Measurements from ENCODE around the gene OBSCN.

Gene OBSCN

DNA sequence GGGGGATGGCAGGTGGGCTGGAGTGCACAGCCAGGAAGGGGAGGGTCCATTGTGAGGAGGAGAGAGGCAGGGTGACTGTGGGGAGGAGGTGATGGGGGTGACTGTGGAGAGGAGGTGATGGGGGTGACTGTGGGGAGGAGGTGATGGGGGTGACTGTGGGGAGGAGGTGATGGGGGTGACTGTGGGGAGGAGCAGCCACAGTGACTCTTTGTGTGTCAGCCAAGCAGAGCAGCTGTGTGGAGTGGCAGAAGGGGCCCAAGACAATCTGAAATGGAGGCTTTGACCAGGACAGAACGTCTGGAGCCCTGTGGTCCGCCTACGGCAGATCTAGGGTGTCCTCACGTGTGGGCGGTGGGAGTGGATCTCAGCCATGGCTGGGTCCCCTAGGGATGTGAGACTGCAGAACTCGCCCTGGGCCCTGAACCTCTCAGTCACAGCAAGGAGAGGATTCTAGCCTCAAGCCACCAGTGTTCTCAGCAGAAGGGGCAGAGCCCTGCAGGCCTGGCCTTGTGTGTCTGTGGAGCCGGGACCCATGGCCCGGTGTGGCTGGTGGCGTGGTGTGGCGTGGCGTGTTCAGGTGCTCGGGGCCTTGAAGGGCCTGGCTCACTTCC lies 81.5 kb downstream of the OBSCN start:
- TF ChIP-seq GABPA (IDR thresholded peaks at IDR 0.05; ENCODE audit: low read depth): no peak
- TF ChIP-seq SPI1 (IDR thresholded peaks at IDR 0.05; ENCODE audit: borderline replicate concordance, low read depth): no peak
- TF ChIP-seq, protein P1, sequence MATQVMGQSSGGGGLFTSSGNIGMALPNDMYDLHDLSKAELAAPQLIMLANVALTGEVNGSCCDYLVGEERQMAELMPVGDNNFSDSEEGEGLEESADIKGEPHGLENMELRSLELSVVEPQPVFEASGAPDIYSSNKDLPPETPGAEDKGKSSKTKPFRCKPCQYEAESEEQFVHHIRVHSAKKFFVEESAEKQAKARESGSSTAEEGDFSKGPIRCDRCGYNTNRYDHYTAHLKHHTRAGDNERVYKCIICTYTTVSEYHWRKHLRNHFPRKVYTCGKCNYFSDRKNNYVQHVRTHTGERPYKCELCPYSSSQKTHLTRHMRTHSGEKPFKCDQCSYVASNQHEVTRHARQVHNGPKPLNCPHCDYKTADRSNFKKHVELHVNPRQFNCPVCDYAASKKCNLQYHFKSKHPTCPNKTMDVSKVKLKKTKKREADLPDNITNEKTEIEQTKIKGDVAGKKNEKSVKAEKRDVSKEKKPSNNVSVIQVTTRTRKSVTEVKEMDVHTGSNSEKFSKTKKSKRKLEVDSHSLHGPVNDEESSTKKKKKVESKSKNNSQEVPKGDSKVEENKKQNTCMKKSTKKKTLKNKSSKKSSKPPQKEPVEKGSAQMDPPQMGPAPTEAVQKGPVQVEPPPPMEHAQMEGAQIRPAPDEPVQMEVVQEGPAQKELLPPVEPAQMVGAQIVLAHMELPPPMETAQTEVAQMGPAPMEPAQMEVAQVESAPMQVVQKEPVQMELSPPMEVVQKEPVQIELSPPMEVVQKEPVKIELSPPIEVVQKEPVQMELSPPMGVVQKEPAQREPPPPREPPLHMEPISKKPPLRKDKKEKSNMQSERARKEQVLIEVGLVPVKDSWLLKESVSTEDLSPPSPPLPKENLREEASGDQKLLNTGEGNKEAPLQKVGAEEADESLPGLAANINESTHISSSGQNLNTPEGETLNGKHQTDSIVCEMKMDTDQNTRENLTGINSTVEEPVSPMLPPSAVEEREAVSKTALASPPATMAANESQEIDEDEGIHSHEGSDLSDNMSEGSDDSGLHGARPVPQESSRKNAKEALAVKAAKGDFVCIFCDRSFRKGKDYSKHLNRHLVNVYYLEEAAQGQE (IDR thresholded peaks at IDR 0.05; ENCODE audit: insufficient replicate concordance, low read depth): no peak
- TF ChIP-seq, protein P2, sequence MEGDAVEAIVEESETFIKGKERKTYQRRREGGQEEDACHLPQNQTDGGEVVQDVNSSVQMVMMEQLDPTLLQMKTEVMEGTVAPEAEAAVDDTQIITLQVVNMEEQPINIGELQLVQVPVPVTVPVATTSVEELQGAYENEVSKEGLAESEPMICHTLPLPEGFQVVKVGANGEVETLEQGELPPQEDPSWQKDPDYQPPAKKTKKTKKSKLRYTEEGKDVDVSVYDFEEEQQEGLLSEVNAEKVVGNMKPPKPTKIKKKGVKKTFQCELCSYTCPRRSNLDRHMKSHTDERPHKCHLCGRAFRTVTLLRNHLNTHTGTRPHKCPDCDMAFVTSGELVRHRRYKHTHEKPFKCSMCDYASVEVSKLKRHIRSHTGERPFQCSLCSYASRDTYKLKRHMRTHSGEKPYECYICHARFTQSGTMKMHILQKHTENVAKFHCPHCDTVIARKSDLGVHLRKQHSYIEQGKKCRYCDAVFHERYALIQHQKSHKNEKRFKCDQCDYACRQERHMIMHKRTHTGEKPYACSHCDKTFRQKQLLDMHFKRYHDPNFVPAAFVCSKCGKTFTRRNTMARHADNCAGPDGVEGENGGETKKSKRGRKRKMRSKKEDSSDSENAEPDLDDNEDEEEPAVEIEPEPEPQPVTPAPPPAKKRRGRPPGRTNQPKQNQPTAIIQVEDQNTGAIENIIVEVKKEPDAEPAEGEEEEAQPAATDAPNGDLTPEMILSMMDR (IDR thresholded peaks at IDR 0.05; ENCODE audit: insufficient read depth, low read length): no peak

DNA sequence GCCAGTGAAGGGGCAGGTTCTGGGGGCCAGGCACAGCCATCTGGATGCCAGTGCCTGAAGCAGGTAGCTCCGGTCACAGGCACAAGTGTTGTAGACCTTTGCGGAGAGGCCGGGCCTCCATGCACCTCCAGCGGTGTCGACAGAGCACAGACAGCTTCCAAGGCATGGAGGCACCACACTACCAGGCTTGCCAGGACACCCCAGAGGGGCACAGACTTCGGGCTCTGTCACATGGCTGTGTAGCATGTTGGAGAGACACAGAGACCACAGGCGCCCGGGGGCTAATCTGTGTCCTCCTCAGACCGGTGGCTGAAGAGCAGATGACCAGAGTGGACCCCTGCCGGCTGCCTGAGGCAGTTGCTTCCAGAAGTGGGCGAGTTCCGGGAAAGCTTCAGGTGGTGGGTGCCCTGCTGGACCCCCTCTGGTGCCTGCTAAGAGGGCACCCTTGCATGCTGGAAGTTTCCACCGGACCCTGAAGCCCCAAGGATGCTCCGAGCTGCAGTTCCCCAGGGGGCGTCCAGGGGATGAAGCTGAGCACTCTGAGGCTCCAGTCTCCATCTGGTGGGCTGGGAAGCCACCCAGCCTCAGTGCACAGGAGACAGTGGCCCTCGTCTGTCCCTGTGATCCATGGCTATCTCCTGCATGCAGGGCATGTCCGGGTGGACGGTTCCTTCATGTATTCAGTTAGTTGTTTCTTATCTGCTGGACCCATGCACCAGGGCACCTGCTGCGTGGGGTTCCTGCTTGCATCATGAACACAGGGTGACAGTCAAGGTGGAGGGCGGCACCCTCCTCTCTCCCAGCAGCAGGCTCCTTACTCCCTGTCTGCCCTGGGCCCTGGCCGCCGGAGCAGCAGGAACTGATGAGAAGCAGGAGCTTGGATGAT lies 82.4 kb downstream of the OBSCN start:
- no peak for DNase-seq (ENCODE audit: low read depth in 1 of 2, low spot score in 1 of 2)
- H3K4me3 ChIP-seq (replicated peaks; ENCODE audit: insufficient read depth, low read length): no peak overlapping the region
- H3K27ac ChIP-seq (replicated peaks): no peak overlapping the region
- no peaks in the 10 kb centered on the region for H3K27me3 ChIP-seq (ENCODE audit: insufficient read depth, poor library complexity, severe bottlenecking)
- no peak for TF ChIP-seq POLR2AphosphoS5 (IDR thresholded peaks at IDR 0.05; ENCODE audit: low read depth)
- no peak for TF ChIP-seq GABPA (IDR thresholded peaks at IDR 0.05; ENCODE audit: low read depth)
- no peak for TF ChIP-seq SPI1 (IDR thresholded peaks at IDR 0.05; ENCODE audit: borderline replicate concordance, low read depth)
- TF ChIP-seq, protein P2 (IDR thresholded peaks at IDR 0.05; ENCODE audit: insufficient read depth, low read length): no peak
- TF ChIP-seq, protein P1 (IDR thresholded peaks at IDR 0.05; ENCODE audit: insufficient replicate concordance, low read depth): no peak

More for the DNA sequence above, 81.5 kb downstream of the OBSCN start:
- H3K27ac ChIP-seq (replicated peaks): no peak overlapping the region
- no peaks in the 10 kb centered on the region for H3K27me3 ChIP-seq (ENCODE audit: insufficient read depth, poor library complexity, severe bottlenecking)
- no peak overlapping the region for H3K4me3 ChIP-seq (replicated peaks; ENCODE audit: insufficient read depth, low read length)
- no peak for DNase-seq (ENCODE audit: low read depth in 1 of 2, low spot score in 1 of 2)

DNA sequence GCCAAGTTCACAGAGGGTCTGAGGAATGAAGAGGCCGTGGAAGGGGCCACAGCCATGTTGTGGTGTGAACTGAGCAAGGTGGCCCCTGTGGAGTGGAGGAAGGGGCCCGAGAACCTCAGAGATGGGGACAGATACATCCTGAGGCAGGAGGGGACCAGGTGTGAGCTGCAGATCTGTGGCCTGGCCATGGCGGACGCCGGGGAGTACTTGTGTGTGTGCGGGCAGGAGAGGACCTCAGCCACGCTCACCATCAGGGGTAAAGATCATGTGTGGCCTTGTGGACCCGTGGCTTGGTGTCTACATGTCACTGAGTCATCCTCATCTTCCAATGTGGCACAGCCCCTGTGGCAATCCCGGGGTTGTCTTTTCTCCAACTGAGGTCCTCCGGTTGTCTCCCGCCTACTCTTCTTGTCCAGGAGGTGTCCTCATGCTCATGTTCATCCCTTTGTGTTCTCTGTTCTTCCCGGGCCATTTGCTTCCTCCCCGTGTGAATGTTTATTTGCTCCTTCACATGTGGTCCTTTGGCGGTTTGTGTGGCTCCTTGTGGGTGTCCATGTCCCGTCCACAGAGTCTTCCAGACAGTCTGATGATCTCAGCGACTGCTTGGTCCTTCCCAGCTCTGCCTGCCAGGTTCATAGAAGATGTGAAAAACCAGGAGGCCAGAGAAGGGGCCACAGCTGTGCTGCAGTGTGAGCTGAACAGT lies 84.2 kb downstream of the OBSCN start:
- no peak for TF ChIP-seq GABPA (IDR thresholded peaks at IDR 0.05; ENCODE audit: low read depth)
- TF ChIP-seq, protein P1 (IDR thresholded peaks at IDR 0.05; ENCODE audit: insufficient replicate concordance, low read depth): no peak
- Histone ChIP-seq H3K27ac (replicated peaks) (no peak overlapping the region), H3K4me3 (replicated peaks; ENCODE audit: insufficient read depth, low read length) (no peak overlapping the region), H3K27me3 (ENCODE audit: insufficient read depth, poor library complexity, severe bottlenecking) (no peaks in the 10 kb centered on the region)
- DNase-seq (ENCODE audit: low read depth in 1 of 2, low spot score in 1 of 2): no peak

All from HL-60 (cell line).